ENCODE results near the gene PCNX2.

Gene PCNX2

DNA sequence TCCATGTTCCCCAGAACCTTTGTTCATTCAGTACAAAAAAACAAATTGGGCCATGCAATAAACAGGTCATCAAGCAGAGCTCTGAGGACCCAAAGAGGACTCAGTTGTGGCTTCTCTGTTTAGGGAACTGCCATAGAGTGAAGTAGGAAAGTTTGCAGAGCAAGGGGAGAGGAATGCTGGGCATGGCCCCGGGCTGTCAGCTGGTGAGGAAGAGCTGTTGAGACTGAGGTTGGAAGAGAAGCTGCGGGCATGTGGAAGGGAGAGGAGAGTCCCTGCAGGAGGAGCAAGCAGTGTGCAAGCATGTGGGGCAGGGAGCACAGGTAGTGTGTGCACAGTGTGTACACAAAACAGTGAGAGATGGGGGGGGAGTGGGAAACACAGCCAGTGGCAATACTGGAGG is 273.3 kb downstream of the PCNX2 start:
- H3K4me3 ChIP-seq (replicated peaks; ENCODE audit: low read depth, low read length): no peak overlapping the region
- no peak for DNase-seq (ENCODE audit: extremely low read depth, low read depth)
- TF ChIP-seq CTCF (IDR thresholded peaks at IDR 0.05; ENCODE audit: low read depth, low read length, missing control alignments): no peak

GRCh38 chr1:233020426-233020825 is 275.1 kb downstream of the PCNX2 start:
- TF ChIP-seq CTCF (IDR thresholded peaks at IDR 0.05; ENCODE audit: low read depth, low read length, missing control alignments): no peak
- no peak overlapping the region for H3K4me3 ChIP-seq (replicated peaks; ENCODE audit: low read depth, low read length)
- DNase-seq (ENCODE audit: extremely low read depth, low read depth): no peak

DNA sequence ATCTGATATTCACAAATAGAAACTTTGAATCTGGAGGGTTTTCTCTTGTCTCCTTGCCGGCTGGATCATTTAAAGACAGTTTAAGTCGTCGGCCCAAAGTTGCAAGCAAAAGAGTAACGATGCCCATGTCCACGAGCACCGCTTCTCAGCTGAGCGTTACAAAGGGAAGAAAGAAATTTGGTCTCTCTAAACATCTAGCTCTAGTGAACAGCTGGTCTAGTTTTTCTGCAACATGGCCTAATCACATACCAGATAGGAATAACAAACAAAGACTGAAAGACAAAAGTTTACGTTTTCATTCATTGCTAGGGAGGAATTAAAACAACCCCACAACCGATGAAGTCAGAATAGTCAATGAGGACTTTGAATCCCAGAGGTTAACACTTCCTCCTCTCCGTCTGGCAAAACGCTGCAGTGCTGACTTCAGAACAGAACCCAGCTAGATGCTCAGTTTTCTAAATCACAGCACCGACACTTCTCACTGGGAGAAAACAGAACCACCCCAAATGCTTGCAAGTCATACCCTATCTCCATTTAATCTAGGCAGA is 275.7 kb downstream of the PCNX2 start:
- H3K4me3 ChIP-seq (replicated peaks; ENCODE audit: low read depth, low read length): no peak overlapping the region
- DNase-seq (ENCODE audit: extremely low read depth, low read depth): no peak

GRCh38 chr1:233019083-233019482 is 276.4 kb downstream of the PCNX2 start:
- no peak for TF ChIP-seq CTCF (IDR thresholded peaks at IDR 0.05; ENCODE audit: low read depth, low read length, missing control alignments)
- no peak overlapping the region for H3K4me3 ChIP-seq (replicated peaks; ENCODE audit: low read depth, low read length)
- no peak for DNase-seq (ENCODE audit: extremely low read depth, low read depth)

More for the DNA sequence above, 275.7 kb downstream of the PCNX2 start:
- no peak for TF ChIP-seq CTCF (IDR thresholded peaks at IDR 0.05; ENCODE audit: low read depth, low read length, missing control alignments)

DNA sequence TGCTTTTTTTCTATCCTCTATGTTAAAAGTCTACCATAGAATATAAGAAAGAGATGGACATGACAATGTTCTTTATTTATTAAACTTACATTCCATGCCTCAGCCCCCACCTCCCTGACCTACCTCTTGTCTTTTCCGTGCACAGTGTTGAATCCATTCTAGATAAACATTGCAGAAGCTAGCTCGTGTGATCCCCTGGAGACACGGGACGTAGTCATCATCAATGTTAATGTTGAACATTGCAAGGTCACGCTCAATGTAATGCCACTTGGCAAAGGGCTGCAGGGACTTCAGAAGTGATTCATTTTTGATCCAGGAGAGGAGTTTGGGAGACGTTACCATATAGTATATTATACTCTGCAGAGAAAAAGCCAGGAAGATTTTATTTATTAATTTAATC is 278.7 kb downstream of the PCNX2 start:
- DNase-seq (ENCODE audit: extremely low read depth, low read depth): no peak
- no peak overlapping the region for H3K4me3 ChIP-seq (replicated peaks; ENCODE audit: low read depth, low read length)
- no peak for TF ChIP-seq CTCF (IDR thresholded peaks at IDR 0.05; ENCODE audit: low read depth, low read length, missing control alignments)

DNA sequence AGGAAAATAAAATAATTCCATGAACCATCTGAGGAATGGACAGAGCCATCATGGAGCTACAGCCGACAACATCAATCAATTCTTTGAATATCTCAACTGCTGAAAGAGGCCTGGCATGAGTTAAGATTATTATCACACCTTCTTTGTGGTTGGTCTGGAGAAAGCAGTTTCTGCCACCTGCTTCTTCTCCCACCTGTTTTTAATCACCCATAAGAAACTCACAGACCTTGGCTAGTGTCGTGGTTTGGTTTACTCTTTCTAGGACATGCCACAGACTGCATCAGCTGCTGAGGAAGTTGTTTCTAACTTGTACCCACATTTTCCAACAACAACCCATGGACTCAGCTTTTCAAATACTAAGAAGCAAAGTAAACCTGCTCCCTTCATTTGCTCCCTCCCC is 279.6 kb downstream of the PCNX2 start:
- no peak for DNase-seq (ENCODE audit: extremely low read depth, low read depth)
- TF ChIP-seq CTCF (IDR thresholded peaks at IDR 0.05; ENCODE audit: low read depth, low read length, missing control alignments): no peak
- no peak overlapping the region for H3K4me3 ChIP-seq (replicated peaks; ENCODE audit: low read depth, low read length)

DNA sequence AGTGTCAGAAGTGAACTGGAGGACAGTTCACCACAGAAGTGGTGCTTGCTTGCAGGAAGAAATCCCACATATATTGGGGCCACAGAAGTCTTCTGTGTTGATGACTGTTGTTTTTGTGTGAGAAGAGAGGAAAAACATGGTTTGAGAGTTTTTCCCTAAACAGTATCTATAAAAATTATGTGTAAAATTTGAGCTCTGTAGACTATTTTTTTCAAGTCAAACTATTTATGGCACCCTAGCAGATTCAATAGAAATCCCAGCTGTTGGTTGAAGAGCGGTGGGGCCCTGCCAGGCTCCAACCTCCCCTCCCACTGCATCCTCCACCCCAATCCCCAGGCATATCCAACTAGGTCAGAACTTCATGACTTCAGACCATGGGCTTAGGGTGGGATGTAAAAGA is 283.5 kb downstream of the PCNX2 start:
- no peak for DNase-seq (ENCODE audit: extremely low read depth, low read depth)
- no peak for TF ChIP-seq CTCF (IDR thresholded peaks at IDR 0.05; ENCODE audit: low read depth, low read length, missing control alignments)
- no peak overlapping the region for H3K4me3 ChIP-seq (replicated peaks; ENCODE audit: low read depth, low read length)

Data from HFF-Myc (cell line).